Skeletal muscle satellite cell (primary cell): Measurements from ENCODE around the gene UBP1.
"Not testable (repeated sequence)": the region's sequence is repeated elsewhere in the genome, so short reads cannot be mapped to it uniquely, and the experiment has no call there.

Source experiments
- H3K27me3 ChIP-seq: 2 replicates; pipeline ENCODE4 v1.7.0; 2013; ENCODE audit warnings: low read length; ENCODE audit not compliant: control insufficient read depth, insufficient read depth
- H3K36me3 ChIP-seq: 2 replicates; pipeline ENCODE4 v1.7.0; 2013; ENCODE audit warnings: mild to moderate bottlenecking, control low read depth, low read length; ENCODE audit not compliant: insufficient read depth
- H3K4me1 ChIP-seq: 2 replicates; pipeline ENCODE4 v1.7.0; 2013; ENCODE audit warnings: low read length; ENCODE audit not compliant: control insufficient read depth, insufficient read depth
- H3K4me2 ChIP-seq: 2 replicates; pipeline ENCODE4 v1.7.0; 2013; ENCODE audit warnings: mild to moderate bottlenecking, low read length
- H3K4me3 ChIP-seq: 2 replicates; pipeline ENCODE4 v1.7.0; 2013; ENCODE audit warnings: low read length
- H3K9ac ChIP-seq: 2 replicates; pipeline ENCODE4 v1.7.0; 2013; ENCODE audit warnings: mild to moderate bottlenecking, low read depth, low read length, moderate library complexity
- H3K9me3 ChIP-seq: replicated peaks from 2 replicates; pipeline ENCODE4 v1.7.0; 2013; ENCODE audit warnings: mild to moderate bottlenecking, control low read depth, low read length

UBP1 gene

DNA sequence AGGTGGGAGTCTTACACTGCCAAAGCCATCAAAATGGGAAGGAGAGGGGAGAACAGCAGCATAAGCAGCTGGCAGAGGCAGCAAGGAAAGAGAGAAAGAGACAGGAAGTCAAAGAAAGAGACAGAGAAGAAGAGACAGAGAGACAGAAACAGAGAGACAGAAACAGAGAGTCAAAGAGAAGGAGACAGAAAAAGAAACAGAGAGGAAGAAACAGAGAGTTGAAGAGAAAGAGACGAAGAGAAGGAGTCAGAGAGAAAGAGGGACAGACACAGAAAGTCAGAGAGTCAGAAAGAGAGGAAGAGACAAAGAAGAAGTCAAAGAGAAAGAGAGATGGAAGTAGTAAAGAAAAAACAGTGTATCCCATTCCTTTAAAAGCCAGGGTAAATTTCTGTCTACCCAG is 11.8 kb upstream of the UBP1 start:
- H3K9me3 ChIP-seq, H3K4me1 ChIP-seq, H3K9ac ChIP-seq, H3K4me3 ChIP-seq, H3K27me3 ChIP-seq, H3K36me3 ChIP-seq, H3K4me2 ChIP-seq: not testable (repeated sequence)

DNA sequence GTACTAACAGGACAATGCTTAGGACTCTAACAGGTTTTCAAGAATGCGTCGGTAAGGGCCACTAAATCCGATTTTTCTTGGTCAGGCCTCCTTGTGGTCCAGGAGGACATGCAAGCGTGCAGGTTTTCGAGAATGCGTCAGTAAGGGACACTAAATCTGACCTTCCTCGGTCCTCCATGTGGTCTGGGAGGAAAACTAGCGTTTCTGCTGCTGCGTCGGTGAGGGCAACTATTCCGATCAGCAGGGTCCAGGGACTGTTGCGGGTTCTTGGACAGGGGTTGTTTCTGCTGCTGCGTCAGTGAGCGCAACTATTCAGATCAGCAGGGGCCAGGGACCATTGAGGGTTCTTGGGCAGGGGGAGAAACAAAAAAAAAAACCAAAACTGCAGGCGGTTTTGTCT is 7.8 kb upstream of the UBP1 start:
- Histone ChIP-seq H3K4me2 (no peak overlapping the region), H3K4me3 (no peak overlapping the region), H3K4me1 (no peaks in the 10 kb centered on the region), H3K36me3 (no peaks in the 10 kb centered on the region), H3K27me3 (no peaks in the 10 kb centered on the region), H3K9ac (no peak overlapping the region), H3K9me3 (no peaks in the 10 kb centered on the region)

DNA sequence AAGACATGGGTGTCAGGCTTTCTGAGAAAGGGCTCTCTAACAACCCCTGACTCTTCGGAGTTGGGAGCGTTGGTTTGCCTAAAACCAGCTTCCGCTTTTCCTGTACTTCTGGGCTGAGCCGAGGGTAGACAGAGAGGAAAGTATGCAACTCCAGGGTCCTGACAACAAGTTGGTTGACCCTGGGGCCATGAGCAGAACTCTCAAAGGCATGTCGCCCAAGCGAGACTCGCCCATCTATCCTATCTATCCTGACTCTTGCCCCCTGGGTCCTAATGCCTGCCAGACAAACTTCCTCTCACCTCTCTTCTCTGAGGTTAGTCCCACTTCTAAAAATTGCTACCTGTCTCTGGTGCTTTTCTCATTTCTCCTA is 7.0 kb upstream of the UBP1 start:
- not testable (repeated sequence) for H3K27me3 ChIP-seq, H3K4me3 ChIP-seq, H3K36me3 ChIP-seq, H3K4me2 ChIP-seq, H3K4me1 ChIP-seq, H3K9me3 ChIP-seq, H3K9ac ChIP-seq

- H3K4me2 ChIP-seq = no peak overlapping the region
- H3K36me3 ChIP-seq = no peaks in the 10 kb centered on the region
- H3K4me3 ChIP-seq = no peak overlapping the region
- H3K4me1 ChIP-seq = peaks cover 15% of the 10 kb centered on the region
- no peak overlapping the region for H3K9ac ChIP-seq
- no peaks in the 10 kb centered on the region for H3K27me3 ChIP-seq
- H3K9me3 ChIP-seq = no peaks in the 10 kb centered on the region
These were observed 2.0 kb upstream of the UBP1 start for GRCh38 chr3:33442190-33442589.

- peaks cover 22% of the 10 kb centered on the region for H3K4me1 ChIP-seq
- H3K9ac ChIP-seq = peak overlapping the region; percentile 88
- peak overlapping the region; percentile 73 for H3K4me3 ChIP-seq
- H3K36me3 ChIP-seq = no peaks in the 10 kb centered on the region
- peak overlapping the region; percentile 88 for H3K4me2 ChIP-seq
- no peaks in the 10 kb centered on the region for H3K27me3 ChIP-seq
- H3K9me3 ChIP-seq = no peaks in the 10 kb centered on the region
These were observed 1.2 kb upstream of the UBP1 start for GRCh38 chr3:33441225-33441976.

GRCh38 chr3:33439546-33440327 is 468 bp downstream of the UBP1 start:
- Histone ChIP-seq H3K4me2 (peak overlapping the region; percentile 96), H3K27me3 (no peaks in the 10 kb centered on the region), H3K9ac (peak overlapping the region; percentile 94), H3K4me1 (peaks cover 29% of the 10 kb centered on the region), H3K4me3 (peak overlapping the region; percentile 91), H3K9me3 (no peaks in the 10 kb centered on the region), H3K36me3 (no peaks in the 10 kb centered on the region)

- H3K4me1 ChIP-seq = peaks cover 34% of the 10 kb centered on the region
- H3K9ac ChIP-seq = peak overlapping the region; percentile 94
- peak overlapping the region; percentile 91 for H3K4me3 ChIP-seq
- H3K4me2 ChIP-seq = peak overlapping the region; percentile 96
- H3K9me3 ChIP-seq = no peaks in the 10 kb centered on the region
- no peaks in the 10 kb centered on the region for H3K27me3 ChIP-seq
- no peaks in the 10 kb centered on the region for H3K36me3 ChIP-seq
These were observed 1.2 kb downstream of the UBP1 start for GRCh38 chr3:33438881-33439545.

- no peaks in the 10 kb centered on the region for H3K27me3 ChIP-seq
- peaks cover 40% of the 10 kb centered on the region for H3K4me1 ChIP-seq
- H3K4me2 ChIP-seq = peak overlapping the region; percentile 96
- no peaks in the 10 kb centered on the region for H3K9me3 ChIP-seq
- H3K9ac ChIP-seq = peak overlapping the region; percentile 94
- H3K4me3 ChIP-seq = peak overlapping the region; percentile 91
- H3K36me3 ChIP-seq = no peaks in the 10 kb centered on the region
These were observed 1.9 kb downstream of the UBP1 start for GRCh38 chr3:33438284-33438668.

DNA sequence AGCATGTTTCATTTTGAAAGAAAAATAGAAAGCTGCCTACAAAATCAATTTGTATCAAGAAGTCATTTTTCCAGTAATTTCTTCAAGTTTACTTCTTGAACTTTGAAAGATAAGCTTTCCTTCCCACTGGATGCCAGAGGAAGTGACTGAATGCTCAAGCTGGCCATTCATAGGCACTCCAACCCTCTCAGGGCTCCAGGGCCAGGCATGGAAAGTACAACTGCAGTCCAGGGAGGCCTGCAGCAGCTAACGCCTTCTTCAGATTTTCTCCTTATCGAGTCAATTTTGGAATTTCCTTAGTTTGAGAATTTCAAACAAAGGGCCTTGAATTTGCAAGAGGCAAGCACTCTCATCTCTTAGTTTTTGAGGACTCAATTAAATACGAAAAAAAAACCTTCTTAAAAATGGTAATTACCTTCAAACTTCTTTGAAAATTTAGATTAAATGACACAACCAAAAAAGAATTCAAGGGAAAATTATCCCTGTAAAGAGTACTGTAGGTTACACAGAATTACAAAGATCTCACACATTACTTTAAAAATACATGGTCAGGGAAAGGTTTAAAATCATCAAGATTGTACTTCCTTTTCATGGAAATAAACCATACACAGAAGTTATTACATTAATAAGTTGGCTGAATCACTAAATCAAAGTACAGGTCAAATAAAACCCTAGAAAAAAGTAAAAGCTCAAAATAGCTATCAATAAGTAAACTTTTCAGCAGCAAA is 2.5 kb downstream of the UBP1 start:
- Histone ChIP-seq H3K9ac (peak overlapping the region; percentile 94), H3K9me3 (no peaks in the 10 kb centered on the region), H3K4me1 (peaks cover 44% of the 10 kb centered on the region), H3K27me3 (no peaks in the 10 kb centered on the region), H3K4me2 (peak overlapping the region; percentile 96), H3K36me3 (no peaks in the 10 kb centered on the region), H3K4me3 (peak overlapping the region; percentile 91)

GRCh38 chr3:33433843-33434242 is 6.4 kb downstream of the UBP1 start:
- Histone ChIP-seq H3K9ac (no peak overlapping the region), H3K27me3 (no peaks in the 10 kb centered on the region), H3K4me2 (peak overlapping the region; percentile 53), H3K4me1 (peaks cover 55% of the 10 kb centered on the region), H3K4me3 (no peak overlapping the region), H3K36me3 (no peaks in the 10 kb centered on the region), H3K9me3 (no peaks in the 10 kb centered on the region)

DNA sequence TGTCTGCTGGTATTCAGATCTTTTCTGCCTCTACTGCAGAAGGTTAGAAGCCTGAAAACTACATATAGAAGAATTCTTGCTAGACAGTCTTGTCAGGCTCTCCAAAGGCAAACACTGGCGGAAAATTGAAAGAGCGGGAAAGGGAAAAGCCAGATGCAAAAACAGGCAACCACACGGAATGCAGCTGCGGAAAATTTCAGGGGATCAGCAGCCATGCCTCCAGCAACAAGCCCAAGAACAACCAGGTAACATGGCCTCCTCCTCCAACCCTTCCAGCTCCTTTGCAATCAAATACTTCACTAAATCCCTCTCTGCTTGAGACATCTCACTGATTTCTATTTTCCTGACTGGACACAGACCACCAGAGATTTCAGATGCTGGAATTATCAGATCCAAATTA is 9.6 kb downstream of the UBP1 start:
- Histone ChIP-seq H3K4me2 (no peak overlapping the region), H3K4me3 (no peak overlapping the region), H3K9ac (no peak overlapping the region), H3K36me3 (no peaks in the 10 kb centered on the region), H3K4me1 (peaks cover 47% of the 10 kb centered on the region), H3K27me3 (no peaks in the 10 kb centered on the region), H3K9me3 (no peaks in the 10 kb centered on the region)
